NCI-H510A treated with DMSO at 0.1 percent for 48 hours (cell line): Measurements from ENCODE around the gene CRKL.
"Not testable (repeated sequence)": the region's sequence is repeated elsewhere in the genome, so short reads cannot be mapped to it uniquely, and the experiment has no call there.

Experiments used
- DNase-seq: peaks from one replicate; lab custom pipeline; 2025; lab: John Stamatoyannopoulos, UW

Gene CRKL

GRCh38 chr22:20901093-20902033 lies 15.8 kb upstream of the CRKL start:
- DNase-seq = not testable (repeated sequence)

DNA sequence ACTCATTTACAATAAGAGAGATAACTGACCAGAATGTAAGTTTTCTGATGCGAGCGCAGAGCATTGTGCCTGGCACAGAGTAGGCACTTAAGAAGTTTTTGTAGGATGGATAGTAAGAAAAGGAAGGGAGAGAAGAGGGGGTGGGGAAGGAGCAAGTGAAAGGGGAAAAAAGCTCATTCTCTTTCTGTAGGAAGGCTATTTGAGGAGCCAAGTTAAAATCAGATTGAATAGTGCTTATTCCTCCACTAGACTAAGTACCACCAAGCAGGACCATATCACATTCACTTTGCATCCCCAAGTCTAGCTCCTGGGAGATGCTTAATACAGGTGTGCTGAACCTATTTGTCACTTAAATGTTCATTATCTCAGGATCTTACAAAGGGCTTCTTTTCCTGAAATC lies 14.1 kb upstream of the CRKL start:
- DNase-seq = no peak

- no peak for DNase-seq
Observed at GRCh38 chr22:20904008-20904979, 12.9 kb upstream of the CRKL start.

DNA sequence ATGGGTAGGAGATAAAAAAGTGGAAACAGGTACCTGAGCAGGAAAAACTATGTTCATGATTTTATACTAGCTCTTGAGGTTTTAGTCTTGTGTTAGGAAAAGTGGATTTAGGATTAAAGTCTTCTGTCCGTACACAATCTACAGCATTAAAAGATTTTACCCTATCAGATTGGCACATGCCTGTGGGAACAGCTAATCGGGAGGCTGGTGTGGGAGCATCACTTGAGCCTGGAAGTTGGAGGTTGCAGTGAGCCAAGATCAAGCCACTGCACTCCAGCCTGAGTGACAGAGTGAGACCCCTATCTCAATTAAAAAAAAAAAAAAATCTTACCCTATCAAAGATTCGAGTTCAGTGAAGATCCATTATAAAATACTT lies 12.2 kb upstream of the CRKL start:
- DNase-seq = no peak

DNA sequence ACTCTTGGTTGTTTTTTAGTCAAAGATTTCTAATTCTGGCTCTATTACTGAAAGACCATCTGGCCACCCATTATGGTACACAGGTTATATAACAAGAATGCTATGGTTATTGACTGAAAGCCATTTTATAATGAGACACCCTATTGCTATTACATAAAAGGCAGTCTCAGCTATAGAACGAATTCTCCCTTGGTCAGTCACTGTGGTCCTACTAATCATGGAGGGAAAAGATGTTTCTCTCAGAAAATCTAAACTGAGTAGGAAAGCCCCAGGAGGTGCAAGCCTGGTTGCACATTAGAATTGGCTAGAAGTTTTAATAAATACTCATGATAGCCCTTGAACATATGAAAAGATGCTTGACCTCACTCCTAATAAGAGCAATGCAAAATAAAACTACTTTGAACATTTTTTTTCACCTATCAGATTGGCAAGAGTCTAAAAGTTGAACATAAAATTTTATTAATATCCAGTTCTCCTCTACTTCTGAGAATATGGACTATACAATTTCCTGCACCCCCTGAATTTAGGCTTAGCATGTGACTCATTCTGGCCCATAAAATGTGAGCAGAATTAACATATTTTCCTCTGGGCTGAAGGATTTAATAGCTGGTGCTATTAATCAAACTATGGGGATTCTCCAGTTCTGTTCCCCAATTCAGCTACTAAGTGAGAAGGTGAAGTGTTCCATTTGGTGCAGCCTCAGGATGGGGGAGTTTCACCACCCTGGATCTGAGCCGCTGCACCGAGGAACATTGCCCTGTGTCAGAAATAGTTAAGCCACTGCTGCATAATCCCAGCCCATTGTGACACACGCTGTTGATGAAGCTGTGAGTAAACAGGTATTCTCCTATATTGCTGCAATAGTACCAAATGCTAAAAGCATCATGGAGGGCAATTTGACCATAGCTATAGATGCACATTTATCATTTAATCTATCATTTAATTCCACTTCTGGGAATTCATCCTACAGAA lies 11.5 kb upstream of the CRKL start:
- no peak for DNase-seq

GRCh38 chr22:20906387-20906767 lies 10.8 kb upstream of the CRKL start:
- no peak for DNase-seq

DNA sequence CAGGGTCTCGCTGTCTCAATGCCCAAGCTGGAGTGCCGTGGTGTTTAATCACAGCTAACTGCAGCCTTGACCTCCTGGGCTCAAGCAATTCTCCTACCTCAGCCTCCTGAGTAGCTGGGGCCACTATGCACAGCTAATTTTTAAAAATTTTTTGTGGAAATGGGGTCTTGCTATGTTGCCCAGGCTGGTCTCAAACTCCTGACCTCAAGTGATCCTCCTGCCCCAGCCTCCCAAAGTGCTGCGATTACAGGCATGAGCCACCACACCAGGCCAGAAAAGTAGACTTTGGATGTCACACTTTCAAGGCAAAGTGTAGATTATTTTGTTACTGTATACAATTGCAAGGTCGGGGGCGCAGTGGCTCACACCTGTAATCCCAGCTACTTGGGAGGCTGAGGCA lies 8.5 kb upstream of the CRKL start:
- not testable (repeated sequence) for DNase-seq

GRCh38 chr22:20909543-20910303 lies 7.5 kb upstream of the CRKL start:
- DNase-seq = no peak

GRCh38 chr22:20912494-20912893 lies 4.7 kb upstream of the CRKL start:
- no peak for DNase-seq

DNA sequence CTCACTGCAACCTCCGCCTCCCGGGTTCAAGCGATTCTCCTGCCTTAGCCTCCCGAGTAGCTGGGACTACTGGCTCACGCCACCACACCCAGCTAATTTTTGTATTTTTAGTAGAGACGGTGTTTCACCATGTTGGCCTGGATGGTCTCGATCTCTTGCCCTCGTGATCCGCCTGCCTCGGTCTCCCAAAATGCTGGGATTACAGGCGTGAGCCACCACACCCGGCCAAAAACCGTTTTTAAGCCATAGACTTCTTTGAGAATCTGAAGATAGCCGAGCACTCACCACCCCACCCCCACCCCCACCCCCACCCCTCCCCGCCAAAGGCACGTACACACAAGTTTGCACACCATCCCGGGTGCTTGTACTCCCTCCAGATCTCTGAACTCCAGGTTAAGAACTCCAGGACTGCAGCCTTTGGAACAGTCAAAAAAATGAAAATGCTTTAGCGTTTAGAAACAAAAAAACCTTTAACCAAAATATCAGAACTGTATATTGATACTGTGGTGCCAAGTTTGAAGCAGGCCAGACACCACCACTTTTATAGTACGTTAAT lies 1.5 kb downstream of the CRKL start:
- no peak for DNase-seq

- no peak for DNase-seq
Observed at GRCh38 chr22:20919718-20920117, 2.5 kb downstream of the CRKL start.

DNA sequence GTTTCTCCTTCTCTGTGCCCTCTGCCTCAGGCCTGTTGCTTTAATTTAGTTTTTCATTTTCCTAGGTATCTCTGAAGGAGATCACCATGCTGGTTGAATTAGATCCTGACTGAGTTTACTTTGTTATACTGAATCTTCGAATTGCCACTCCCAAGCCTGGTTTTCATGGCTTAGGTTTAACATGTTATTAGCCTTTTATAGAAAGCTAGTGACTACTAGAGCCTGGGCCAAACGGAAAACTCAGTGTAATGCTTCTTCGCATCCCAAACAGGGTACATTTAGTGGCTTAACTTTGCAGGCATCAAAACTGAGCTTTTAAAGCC lies 3.6 kb downstream of the CRKL start:
- DNase-seq = no peak

DNA sequence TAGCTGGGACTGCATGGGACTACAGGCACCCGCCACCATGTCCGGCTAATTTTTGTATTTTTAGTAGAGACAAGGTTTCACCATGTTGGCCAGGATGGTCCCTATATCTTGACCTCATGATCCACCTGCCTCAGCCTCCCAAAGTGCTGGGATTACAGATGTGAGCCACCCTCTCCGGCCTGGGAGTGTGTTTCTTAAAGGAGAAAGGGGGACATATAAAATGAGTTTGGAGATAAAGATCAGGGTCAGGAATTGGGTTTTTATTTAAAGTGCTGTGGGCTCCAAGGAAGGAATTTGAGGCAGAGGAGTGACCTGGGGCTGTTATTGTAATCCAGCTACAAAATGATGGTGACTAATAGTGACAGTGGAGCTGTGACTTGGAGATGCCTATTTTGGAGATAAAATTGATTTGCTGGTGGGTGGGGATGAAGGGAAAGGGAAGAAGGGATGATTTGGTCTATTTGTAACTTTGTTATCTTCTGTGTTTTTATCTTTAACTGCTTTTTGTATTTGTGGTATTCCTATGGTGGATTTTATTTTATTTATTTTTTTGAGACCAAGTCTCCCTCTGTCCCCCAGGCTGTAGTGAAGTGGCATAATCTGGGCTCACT lies 5.0 kb downstream of the CRKL start:
- DNase-seq = no peak

- no peak for DNase-seq
Observed at GRCh38 chr22:20926243-20926642, 9.0 kb downstream of the CRKL start.

DNA sequence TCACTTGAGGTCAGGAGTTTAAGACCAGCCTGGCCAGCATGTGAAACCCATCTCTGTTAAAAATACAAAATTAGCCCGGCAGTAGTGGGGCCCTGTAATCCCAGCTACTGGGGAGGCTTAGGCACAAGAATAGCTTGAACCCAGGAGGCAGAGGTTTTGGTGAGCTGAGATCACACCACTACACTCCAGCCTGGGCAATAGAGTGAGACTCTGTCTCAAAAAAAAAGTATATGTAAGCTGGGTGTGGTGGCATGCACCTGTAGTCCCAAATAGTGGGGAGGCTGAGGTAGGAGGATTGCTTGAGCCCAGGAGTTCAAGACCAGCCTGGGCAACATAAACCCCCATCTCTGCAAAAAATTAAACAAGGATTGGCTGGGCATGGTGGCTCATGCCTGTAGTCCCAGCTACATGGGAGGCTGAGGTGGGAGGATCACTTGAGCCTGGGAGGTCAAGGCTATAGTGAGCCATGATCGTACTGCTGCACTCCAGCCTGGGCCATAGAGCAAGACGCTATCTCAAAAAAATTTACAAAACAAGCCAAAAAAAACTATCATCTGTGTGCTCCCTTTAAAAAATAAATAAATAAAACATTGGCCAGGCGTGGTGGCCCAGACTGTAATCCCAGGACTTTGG lies 10.8 kb downstream of the CRKL start:
- DNase-seq = no peak

- DNase-seq = no peak
Observed at GRCh38 chr22:20928573-20928967, 11.4 kb downstream of the CRKL start.

DNA sequence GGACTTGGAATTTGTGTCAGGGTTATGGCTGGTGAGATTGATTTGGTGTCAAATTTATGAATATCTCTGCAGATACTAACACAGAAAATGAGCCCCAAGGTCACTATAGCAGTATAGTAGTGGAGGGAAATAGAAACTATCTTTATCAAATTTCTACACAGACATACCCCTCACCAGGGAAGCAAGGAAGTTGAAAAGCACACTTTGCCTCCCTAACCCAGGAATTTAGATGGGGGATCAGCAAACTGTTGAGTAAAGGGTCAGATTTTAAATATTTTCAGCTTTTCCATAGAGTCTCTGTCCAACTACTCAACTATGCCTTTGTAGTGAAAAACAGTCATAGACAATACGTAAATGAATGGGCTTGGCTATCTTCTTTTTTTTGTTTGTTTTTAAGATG lies 12.8 kb downstream of the CRKL start:
- DNase-seq = no peak

- not testable (repeated sequence) for DNase-seq
Observed at GRCh38 chr22:20930435-20930834, 13.2 kb downstream of the CRKL start.

- no peak for DNase-seq
Observed at GRCh38 chr22:20931126-20931654, 14.0 kb downstream of the CRKL start.

DNA sequence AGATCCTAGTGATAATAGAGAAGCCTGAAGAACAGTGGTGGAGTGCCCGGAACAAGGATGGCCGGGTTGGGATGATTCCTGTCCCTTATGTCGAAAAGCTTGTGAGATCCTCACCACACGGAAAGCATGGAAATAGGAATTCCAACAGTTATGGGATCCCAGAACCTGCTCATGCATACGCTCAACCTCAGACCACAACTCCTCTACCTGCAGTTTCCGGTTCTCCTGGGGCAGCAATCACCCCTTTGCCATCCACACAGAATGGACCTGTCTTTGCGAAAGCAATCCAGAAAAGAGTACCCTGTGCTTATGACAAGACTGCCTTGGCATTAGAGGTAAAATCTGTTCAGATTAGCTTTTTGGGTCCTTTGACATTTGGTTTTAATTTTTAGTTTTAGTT lies 16.7 kb downstream of the CRKL start:
- DNase-seq = no peak
